Measurements from ENCODE around the gene DOCK10.

- no peak for TF ChIP-seq CTCF (IDR thresholded peaks at IDR 0.05)
- no peak for TF ChIP-seq POLR2A (IDR thresholded peaks at IDR 0.05)
Measured at GRCh38 chr2:225013425-225014365, 28.6 kb downstream of the DOCK10 start.

All from testis (tissue), 2 donors.